DND-41 (cell line): ENCODE measurements around the gene CLEC19A.

Experiments
- ATAC-seq: fragments of 200-7000 bp; cut with Tn5 transposase; 3 replicates; pipeline ENCODE4 v1.9.1; 2021; ENCODE audit warnings: low read depth; ENCODE audit not compliant: insufficient read depth
- DNase-seq: peaks from one replicate; pipeline ENCODE4 v3.0.0-alpha.2; 2020
- H2AFZ ChIP-seq: 2 replicates; pipeline ENCODE4 v1.6.0; 2012; ENCODE audit warnings: low read depth, low read length
- H3K27ac ChIP-seq: 2 replicates; pipeline ENCODE4 v1.5.1; 2012; ENCODE audit warnings: low read length, inconsistent platforms
- H3K27me3 ChIP-seq: fragments of 200-600 bp; sonication (generic); 2 replicates; pipeline ENCODE4 v1.6.0; 2012; ENCODE audit warnings: low read length, mild to moderate bottlenecking, inconsistent platforms; ENCODE audit not compliant: insufficient read depth, poor library complexity
- H3K36me3 ChIP-seq: 2 replicates; pipeline ENCODE4 v1.5.1; 2012; ENCODE audit warnings: low read length, inconsistent platforms; ENCODE audit not compliant: insufficient read depth
- H3K4me1 ChIP-seq: 2 replicates; pipeline ENCODE4 v1.5.1; 2012; ENCODE audit warnings: mild to moderate bottlenecking, low read length; ENCODE audit not compliant: insufficient read depth
- H3K4me2 ChIP-seq: 2 replicates; pipeline ENCODE4 v1.6.0; 2012; ENCODE audit warnings: mild to moderate bottlenecking, moderate library complexity, low read length, inconsistent platforms; ENCODE audit not compliant: insufficient read depth
- H3K4me3 ChIP-seq, 2 experiments: fragments of 200-600 bp in 1 of 2; shearing (Covaris generic) in 1 of 2; 2 replicates each; pipeline ENCODE4 v1.5.1; 2012 to 2016; ENCODE audit warnings: inconsistent platforms in 2 of 2, low read length in 2 of 2, mild to moderate bottlenecking in 2 of 2, low read depth in 1 of 2, moderate library complexity in 1 of 2
- H3K79me2 ChIP-seq: 2 replicates; pipeline ENCODE4 v1.6.0; 2012; ENCODE audit warnings: low read length, inconsistent platforms; ENCODE audit not compliant: insufficient read depth
- H3K9ac ChIP-seq: 2 replicates; pipeline ENCODE4 v1.6.0; 2012; ENCODE audit warnings: low read depth, mild to moderate bottlenecking, inconsistent platforms, low read length, moderate library complexity
- H3K9me3 ChIP-seq: 2 replicates; pipeline ENCODE4 v1.5.1; 2012; ENCODE audit warnings: low read length, moderate library complexity, mild to moderate bottlenecking, inconsistent platforms; ENCODE audit not compliant: insufficient read depth, severe bottlenecking
- H4K20me1 ChIP-seq: 2 replicates; pipeline ENCODE4 v1.6.0; 2012; ENCODE audit warnings: low read length; ENCODE audit not compliant: insufficient read depth
- EZH2 ChIP-seq: IDR thresholded peaks from 3 replicates; pipeline ENCODE4 v1.6.1; 2012; ENCODE audit warnings: borderline replicate concordance, low read depth, mild to moderate bottlenecking, moderate library complexity, low read length, inconsistent platforms; ENCODE audit not compliant: severe bottlenecking
- TF ChIP-seq, protein P1 (sequence below): IDR thresholded peaks from 2 replicates; pipeline ENCODE4 v1.5.1; 2012; ENCODE audit warnings: borderline replicate concordance, low read length, moderate library complexity, mild to moderate bottlenecking; ENCODE audit not compliant: poor library complexity, severe bottlenecking; ENCODE audit errors: extremely low read depth

CLEC19A gene

DNA sequence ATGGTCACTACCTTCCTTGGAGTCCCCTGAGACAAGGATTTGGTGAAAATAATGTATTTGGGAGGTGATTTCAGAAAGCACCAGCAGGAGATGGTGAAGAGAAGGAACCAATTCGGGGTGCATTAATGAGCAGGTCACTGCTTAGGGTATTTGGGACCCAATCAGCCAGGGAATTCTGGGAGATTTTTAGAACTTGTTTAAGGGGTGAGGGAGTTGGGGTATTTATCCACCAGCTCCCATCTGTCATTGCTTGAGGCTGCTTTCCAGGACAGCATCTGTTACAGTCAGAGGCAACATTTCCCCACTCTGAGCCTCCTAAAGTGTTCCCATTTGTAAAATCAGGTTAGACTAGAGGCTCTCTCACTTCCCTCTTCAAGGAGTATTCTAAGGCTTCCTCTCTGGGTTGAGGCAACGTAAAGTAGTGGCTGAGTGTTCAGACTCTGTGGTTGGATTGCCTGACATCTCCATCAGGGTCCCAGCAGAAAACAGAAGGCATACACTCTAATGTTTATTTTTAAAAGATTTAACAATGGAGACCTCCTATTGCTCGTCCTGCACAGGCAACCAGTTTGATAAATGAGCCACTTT, 60.9 kb downstream of the CLEC19A start:
- no peak overlapping the region for H2AFZ ChIP-seq
- no peaks in the 10 kb centered on the region for H3K79me2 ChIP-seq
- H3K4me1 ChIP-seq: no peaks in the 10 kb centered on the region
- H3K4me2 ChIP-seq: no peak overlapping the region
- H3K27ac ChIP-seq: no peak overlapping the region
- peaks cover 4% of the 10 kb centered on the region for H3K27me3 ChIP-seq
- no peaks in the 10 kb centered on the region for H3K9me3 ChIP-seq
- no peaks in the 10 kb centered on the region for H3K36me3 ChIP-seq
- TF ChIP-seq, protein P1, sequence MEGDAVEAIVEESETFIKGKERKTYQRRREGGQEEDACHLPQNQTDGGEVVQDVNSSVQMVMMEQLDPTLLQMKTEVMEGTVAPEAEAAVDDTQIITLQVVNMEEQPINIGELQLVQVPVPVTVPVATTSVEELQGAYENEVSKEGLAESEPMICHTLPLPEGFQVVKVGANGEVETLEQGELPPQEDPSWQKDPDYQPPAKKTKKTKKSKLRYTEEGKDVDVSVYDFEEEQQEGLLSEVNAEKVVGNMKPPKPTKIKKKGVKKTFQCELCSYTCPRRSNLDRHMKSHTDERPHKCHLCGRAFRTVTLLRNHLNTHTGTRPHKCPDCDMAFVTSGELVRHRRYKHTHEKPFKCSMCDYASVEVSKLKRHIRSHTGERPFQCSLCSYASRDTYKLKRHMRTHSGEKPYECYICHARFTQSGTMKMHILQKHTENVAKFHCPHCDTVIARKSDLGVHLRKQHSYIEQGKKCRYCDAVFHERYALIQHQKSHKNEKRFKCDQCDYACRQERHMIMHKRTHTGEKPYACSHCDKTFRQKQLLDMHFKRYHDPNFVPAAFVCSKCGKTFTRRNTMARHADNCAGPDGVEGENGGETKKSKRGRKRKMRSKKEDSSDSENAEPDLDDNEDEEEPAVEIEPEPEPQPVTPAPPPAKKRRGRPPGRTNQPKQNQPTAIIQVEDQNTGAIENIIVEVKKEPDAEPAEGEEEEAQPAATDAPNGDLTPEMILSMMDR: no peak
- no peak for TF ChIP-seq EZH2
- H4K20me1 ChIP-seq: no peaks in the 10 kb centered on the region
- no peak overlapping the region for H3K4me3 ChIP-seq
- no peak for DNase-seq
- no peak overlapping the region for H3K9ac ChIP-seq
- ATAC-seq: no peak

DNA sequence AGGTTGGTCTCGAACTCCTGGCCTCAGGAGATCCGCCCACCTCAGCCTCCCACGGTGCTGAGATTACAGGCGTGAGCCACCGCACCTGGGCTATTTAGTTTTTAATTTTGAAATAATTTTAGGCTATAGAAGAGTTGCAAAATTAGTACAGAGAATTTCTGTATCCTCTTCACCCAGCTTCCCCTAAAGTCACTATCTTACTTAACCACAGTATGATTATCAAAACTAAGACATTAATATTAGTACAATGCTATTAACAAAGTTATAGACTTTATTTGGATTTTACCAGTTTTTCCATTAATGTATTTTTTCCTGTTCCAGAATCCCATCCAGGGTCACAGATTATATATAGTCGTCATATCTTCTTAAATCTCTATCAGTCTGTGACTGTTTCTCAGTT, 62.6 kb downstream of the CLEC19A start:
- H3K79me2 ChIP-seq: no peaks in the 10 kb centered on the region
- no peaks in the 10 kb centered on the region for H3K4me1 ChIP-seq
- H2AFZ ChIP-seq: no peak overlapping the region
- no peak for DNase-seq
- no peaks in the 10 kb centered on the region for H3K9me3 ChIP-seq
- H4K20me1 ChIP-seq: no peaks in the 10 kb centered on the region
- H3K27me3 ChIP-seq: peaks cover 4% of the 10 kb centered on the region
- H3K36me3 ChIP-seq: no peaks in the 10 kb centered on the region
- no peak overlapping the region for H3K27ac ChIP-seq
- H3K4me2 ChIP-seq: no peak overlapping the region
- H3K9ac ChIP-seq: no peak overlapping the region
- H3K4me3 ChIP-seq: no peak overlapping the region
- no peak for ATAC-seq
- TF ChIP-seq, protein P1: no peak
- TF ChIP-seq EZH2: no peak

DNA sequence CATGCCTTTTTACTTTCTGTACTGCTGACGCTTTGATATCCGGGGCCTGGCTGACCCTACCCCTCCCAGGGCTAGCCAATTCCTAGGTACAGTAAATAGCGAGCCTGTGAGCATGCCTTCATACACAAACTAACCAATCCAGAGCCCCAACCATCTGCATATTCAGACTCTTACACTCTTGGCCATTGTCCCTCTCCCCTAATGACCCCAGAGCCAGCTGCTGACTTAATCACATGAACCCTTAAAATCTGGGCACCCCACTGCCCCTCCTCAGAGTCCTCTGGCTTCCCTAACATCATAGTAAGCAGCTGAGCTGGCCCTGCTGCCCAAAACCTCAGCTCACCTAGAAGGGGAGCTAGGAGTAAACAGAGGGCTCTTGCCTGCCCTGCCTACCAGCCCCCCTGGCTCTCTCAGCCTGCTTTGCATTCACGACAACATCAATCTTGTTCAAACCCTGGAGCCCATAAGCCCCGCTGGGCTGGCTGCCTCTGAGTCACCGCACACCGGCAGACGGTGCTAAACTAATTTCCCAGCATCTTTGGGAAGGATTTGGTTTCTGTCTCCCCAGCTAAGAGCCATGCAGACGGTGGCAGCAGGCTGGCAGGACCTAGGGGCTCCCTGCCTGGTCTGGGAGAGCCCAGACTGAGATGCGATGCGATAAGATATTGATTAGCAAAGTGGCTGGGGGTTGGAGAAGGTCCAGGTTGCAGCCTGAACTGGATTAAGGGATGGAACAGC, 63.2 kb downstream of the CLEC19A start:
- Histone ChIP-seq H3K4me1 (no peaks in the 10 kb centered on the region), H3K27me3 (peaks cover 4% of the 10 kb centered on the region), H3K79me2 (no peaks in the 10 kb centered on the region), H3K27ac (no peak overlapping the region), H4K20me1 (no peaks in the 10 kb centered on the region), H3K36me3 (no peaks in the 10 kb centered on the region), H3K4me2 (no peak overlapping the region), H2AFZ (no peak overlapping the region), H3K9me3 (no peaks in the 10 kb centered on the region), H3K4me3 (no peak overlapping the region), H3K9ac (no peak overlapping the region)
- no peak for DNase-seq
- no peak for TF ChIP-seq EZH2
- TF ChIP-seq, protein P1: no peak
- ATAC-seq: no peak
